A172 (cell line): ENCODE measurements around the gene SMOC1. TPM values are rescaled to one million over a fixed set of nuclear protein-coding genes. Genes with fewer than 3 reads are reported as not detected.

Source experiments
- DNase-seq: peaks from one replicate; pipeline ENCODE4 v3.0.0-alpha.2; 2015; ENCODE audit warnings: low spot score
- total RNA-seq: library from RNA; depleted of rRNA; stranded (reverse); fragments of >200 nt; shearing (Covaris generic); gene quantifications from 2 replicates; pipeline ENCODE4 v1.2.3, GENCODE V29; 2014; rRNA removed

SMOC1 gene
- total RNA-seq = not detected in 2 replicates

- DNase-seq = peak; percentile 2
Measured at GRCh38 chr14:69879175-69880043, at the start of gene SMOC1. Gene SMOC1, plus strand, starts transcription at chr14:69879416. Its CDS starts 263 bp downstream, at chr14:69879679.

- no peak for DNase-seq
Measured at GRCh38 chr14:69838881-69839416, 40.3 kb upstream of the SMOC1 start.

GRCh38 chr14:69839661-69840060 lies 39.6 kb upstream of the SMOC1 start:
- no peak for DNase-seq

- DNase-seq = no peak
Measured at GRCh38 chr14:69841656-69842055, 37.6 kb upstream of the SMOC1 start.

GRCh38 chr14:69842686-69843420 lies 36.4 kb upstream of the SMOC1 start:
- no peak for DNase-seq

- no peak for DNase-seq
Measured at GRCh38 chr14:69844171-69844570, 35.0 kb upstream of the SMOC1 start.

- no peak for DNase-seq
Measured at GRCh38 chr14:69845050-69845581, 34.1 kb upstream of the SMOC1 start.

- no peak for DNase-seq
Measured at GRCh38 chr14:69845787-69846186, 33.4 kb upstream of the SMOC1 start.

GRCh38 chr14:69848156-69848555 lies 31.1 kb upstream of the SMOC1 start:
- no peak for DNase-seq

- no peak for DNase-seq
Measured at GRCh38 chr14:69848903-69849391, 30.3 kb upstream of the SMOC1 start.

- DNase-seq = no peak
Measured at GRCh38 chr14:69850086-69850735, 29.0 kb upstream of the SMOC1 start.

- DNase-seq = no peak
Measured at GRCh38 chr14:69850736-69851112, 28.5 kb upstream of the SMOC1 start.

GRCh38 chr14:69852531-69853321 lies 26.5 kb upstream of the SMOC1 start:
- DNase-seq = no peak

- DNase-seq = no peak
Measured at GRCh38 chr14:69853774-69854173, 25.4 kb upstream of the SMOC1 start.

- DNase-seq = no peak
Measured at GRCh38 chr14:69854598-69854997, 24.6 kb upstream of the SMOC1 start.

GRCh38 chr14:69855180-69855832 lies 23.9 kb upstream of the SMOC1 start:
- DNase-seq = no peak

GRCh38 chr14:69858801-69859200 lies 20.4 kb upstream of the SMOC1 start:
- no peak for DNase-seq

GRCh38 chr14:69859591-69859990 lies 19.6 kb upstream of the SMOC1 start:
- DNase-seq = no peak

GRCh38 chr14:69860221-69860620 lies 19.0 kb upstream of the SMOC1 start:
- DNase-seq = no peak

- DNase-seq = no peak
Measured at GRCh38 chr14:69861025-69861569, 18.1 kb upstream of the SMOC1 start.
